Activated CD4-positive, alpha-beta T cell treated with anti-CD3 and anti-CD28 coated beads, Interleukin-2, amount 50 U/mL, for 1 hour (primary cell): Measurements from ENCODE around the gene ATG4C.
"Not testable (repeated sequence)": the region's sequence is repeated elsewhere in the genome, so short reads cannot be mapped to it uniquely, and the experiment has no call there.

ENCODE experiments used
- DNase-seq: peaks from one replicate; pipeline ENCODE4 v3.0.0-alpha.2; 2020

Gene ATG4C

DNA sequence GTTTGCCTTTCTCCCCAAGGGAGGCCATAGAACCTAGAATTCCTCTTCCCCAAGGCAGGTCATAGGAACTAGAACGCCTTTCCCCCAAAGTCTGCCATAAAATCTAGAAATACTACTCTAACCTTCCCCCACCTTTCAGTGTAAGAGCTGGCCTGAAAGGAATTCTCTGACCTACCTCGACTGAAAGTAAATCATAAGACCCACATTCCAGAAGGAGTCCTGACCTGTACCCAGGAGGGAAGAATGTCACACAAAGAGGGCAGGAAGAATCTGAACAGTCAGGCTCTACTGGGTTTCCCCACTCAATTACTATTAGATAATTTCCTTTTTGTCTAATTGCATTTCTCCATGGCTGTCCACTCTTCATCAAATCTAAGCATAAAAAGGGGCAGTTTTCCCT is 5.7 kb upstream of the ATG4C start:
- no peak for DNase-seq

DNA sequence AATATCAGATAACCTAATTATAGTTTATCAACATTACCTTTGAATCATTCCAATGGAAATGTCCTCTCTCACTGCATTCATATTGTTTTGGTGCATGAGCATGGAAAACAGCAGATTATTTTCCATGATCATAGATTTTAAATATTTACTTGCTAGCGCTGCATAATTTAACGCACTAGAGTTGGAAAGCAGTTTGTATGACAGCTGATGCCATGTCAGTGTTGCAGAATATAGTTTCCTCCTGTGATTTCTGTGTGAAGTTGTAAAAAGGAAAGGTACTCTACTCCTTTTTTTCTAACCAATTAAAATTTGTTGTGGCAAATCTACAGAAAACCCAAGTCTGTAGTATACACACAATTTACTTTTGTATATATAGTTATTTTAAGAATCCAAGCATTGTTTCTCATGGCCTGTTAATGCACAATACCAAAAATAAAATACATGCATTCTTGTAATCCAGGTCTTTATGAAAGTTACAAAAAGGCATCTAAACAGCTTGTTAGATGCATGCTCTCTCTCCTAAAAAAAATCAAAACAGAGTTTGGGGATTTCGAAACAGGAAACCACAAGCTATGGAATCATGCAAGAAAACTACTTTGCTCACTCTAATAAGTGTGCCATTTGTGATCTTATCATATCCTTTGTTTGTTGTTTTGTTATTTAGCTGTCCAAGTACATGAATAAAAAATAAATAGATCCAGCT is 1.9 kb upstream of the ATG4C start:
- DNase-seq = no peak

DNA sequence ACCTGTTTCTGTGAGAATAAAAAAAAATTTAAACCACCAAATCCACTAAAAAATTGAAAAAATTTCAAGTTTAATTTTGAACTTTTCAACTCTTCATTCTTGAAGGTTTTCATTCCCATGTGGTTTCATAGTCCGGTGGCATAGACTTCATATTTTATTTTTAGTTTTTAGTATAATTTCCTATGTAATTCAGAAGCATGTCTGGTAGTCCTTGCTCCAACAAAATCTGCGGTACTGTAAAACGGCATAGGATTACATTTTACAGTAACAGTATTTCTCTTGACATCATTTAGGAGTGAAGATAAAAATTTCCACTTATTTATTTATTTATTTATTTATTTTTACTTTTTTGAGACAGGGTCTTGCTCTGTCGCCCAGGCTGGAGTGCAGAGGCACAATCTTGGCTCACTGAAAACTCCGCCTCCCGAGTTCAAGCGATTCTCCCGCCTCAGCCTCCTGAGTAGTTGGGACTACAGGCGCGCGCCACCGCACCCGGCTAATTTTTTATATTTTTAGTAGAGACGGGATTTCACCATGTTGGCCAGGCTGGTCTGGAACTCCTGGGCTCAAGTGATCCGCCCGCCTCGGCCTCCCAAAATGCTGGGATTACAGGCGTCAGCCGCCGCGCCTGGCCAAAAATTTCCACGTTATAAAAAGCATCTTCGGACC is 1.3 kb upstream of the ATG4C start:
- DNase-seq = not testable (repeated sequence)

DNA sequence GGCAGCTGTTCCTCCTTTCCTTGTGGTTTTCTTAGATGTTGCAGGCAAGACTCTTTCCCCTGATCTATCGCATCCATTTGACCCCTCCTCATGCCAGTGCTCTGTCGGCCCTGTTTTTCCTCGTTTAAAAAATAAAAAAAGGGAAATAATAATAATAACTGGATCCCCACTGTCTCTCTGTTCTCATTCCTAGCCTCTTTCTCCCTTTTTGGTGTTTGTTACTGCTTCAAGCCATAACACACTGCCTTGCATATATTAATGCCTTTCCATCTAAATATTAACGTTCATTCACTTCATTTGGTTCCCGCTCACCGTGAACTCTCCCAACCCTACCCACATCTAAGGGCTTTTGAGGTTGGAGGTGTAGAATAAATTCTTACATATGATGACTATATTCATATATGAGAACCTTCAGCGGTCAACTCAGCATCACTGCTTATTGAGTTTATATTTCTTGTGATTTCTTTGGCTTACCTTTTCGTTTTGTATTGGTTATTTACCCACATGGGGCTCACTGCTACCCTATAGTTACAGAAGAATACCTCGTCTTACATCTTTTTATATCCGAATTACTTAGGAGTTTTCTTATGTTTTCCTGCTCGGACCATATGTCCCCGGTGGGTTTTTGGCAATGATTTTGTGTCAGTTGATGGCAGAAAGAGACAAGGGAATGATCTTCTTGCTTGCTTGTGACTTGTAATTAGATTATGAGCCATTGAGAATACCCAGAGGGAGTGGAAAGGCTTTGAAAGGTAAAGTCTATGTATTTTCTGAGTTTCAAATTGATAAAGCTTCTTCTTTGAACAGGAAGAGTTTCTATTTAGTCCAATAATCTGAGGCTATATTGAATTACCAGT is 805 bp downstream of the ATG4C start:
- DNase-seq = no peak

DNA sequence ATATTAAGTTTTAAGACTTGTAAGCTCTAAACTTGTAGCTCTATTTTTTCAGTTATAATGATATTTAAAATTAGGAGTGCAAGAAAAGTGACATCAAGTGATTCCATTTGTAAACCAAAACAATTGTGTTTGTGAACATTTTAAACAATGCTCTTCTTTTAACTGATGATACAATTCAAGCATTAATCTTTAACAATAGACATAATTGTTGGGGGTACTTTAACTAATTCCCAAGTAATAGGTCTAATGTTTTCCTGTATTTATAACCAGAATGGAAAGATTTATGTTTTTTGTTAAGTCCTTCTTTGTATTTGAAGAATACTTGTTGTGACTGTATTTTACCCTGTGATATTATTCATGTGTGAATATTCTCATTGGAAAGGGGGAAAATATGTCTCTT is 6.8 kb downstream of the ATG4C start:
- DNase-seq = no peak

DNA sequence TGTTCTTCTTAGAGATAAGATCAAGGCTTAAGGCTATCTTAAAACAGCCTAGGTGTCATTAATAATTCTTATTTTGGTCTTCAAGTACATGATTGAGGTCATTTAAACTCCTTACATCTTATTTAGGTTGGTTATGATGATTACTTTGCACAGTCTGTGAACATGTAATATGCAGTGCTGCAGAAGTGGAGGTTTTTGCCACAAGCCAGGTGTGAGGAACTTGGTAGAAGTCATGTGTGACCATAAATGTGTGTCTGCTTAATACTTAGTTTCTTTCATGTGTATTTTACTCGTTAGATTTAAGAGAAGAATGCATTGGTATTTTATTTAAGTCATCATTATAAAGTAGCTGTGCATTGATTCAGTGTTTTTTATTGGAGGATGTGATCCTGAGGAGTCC is 10.1 kb downstream of the ATG4C start:
- DNase-seq = no peak

DNA sequence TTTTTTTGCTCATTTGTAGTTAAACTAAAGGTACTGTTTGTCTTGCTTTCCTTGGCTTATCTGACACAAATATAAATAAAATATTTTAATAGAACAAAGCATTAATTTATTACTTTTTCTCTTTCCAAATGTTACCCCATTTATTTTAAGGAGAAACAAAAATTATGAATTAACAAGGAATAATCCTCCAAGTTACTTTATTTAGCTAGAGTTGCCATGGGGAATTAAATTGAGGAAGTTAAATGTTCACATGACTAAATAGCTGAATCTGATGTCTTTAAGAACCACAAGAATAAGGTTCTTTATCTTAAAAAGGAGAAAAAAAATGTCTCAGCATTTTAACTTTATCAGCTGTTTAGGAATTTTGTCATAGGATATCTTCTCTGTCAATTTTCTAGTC is 12.3 kb downstream of the ATG4C start:
- DNase-seq = no peak

DNA sequence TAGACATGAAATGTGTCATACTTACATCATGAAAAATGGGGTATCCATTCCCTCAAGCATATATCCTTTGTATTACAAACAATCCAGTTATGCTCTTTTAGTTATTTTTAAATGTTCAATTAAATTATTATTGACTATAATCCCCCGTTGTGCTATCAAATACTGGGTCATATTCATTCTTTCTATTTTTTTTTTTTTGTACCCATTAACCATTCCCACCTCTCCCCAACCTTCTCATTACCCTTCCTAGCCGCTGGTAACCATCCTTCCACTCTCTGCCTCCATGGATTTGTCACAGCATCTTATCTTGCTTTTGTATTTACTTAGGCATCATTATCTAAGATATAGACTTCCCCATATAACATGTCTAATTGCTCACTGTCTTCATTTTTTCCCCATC is 15.8 kb downstream of the ATG4C start:
- no peak for DNase-seq

DNA sequence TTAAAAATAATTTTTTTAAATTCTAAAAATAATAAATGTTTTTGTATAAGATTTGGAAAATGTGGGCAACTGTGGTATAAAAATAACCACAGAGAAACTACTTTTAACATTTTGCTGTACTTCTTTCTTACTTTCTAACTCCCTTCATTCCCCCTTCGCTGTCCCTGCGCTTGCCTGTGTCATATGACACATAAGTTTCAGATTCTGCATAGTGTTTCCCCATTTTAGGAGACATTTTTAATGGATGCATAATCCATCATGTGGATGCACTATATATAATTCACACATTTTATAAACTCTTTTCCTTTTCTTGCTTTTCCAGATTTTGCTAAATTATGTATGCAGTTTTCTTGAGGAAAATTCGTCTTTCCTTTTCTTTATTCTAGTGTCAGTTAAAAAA is 16.3 kb downstream of the ATG4C start:
- no peak for DNase-seq

DNA sequence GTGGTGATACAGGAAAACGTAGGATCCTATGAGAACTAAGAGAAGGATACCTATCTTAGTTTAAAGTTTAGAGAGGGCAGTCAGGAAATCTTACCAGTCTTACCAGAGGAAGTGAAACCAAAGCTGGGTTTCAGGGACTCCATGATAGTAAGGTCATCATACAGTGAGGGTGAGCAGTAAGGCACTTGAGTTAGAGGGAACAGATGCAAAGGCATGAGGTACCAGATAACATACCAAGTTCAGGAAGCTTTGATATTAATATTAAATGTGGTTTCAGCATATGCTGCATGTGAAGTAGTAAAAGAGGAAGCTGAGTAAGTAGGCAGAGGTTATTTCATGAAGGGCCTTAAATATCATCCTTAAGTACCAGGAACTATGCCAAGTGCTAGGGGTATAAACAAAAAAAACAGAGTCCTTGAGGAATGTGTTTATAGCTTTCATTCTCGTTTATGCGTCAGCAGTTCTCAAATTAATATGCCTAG is 16.9 kb downstream of the ATG4C start:
- no peak for DNase-seq

DNA sequence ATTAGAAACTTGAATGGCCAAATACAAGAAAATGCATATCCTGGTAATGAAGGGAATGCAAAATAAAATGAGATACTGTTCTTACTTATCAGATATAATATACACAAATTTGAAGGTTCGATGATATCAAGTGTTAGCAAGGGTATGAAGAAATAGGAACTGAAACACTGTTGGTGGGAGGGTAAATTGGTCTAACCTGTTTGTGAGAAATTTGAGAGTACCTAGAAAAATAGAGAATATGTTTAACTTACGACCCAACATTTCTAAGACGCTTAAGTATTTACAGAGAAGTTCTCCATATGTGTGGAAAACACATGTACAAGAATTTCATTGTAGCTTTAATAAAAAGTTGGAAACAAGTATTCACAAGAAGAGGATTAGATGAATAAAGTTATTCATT is 25.9 kb downstream of the ATG4C start:
- no peak for DNase-seq

DNA sequence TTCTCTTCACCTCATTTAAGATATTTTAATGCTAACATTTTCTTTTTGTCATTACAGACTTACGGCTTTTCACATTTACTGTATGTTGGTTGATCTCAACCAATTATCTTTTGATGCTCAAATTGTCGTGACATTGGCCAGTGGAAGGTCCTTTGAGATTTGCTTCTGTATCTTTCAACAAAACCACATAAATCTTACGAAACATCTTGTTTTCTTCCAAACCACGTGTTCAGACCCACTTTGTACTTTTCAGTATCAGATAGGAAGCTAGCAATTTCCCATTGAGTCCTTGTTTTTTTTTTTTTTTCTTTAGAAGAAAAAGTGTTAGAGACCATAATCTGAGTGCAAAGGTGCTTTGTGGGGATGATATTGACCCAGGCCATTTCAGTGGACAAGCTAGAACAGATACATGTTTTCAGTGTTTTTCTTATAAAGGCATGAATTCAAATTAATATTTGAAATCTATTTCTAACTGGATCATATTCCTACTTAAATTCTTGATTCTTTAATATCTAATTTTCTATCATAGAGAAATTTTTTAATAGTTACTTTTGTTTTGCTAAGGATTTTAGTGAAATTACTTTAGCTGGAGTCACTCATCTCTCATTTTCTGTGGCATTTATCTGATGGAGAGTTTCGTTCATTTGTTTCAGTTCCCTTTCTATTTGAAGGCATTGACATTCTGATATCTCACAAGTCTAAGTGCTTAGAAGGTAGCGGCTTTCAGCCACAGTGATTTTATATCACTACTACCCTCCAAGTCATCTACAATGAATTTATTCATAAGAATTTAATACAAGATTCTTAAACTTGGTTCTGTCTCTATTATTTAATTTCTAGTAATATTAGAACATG is 26.7 kb downstream of the ATG4C start:
- DNase-seq = no peak

DNA sequence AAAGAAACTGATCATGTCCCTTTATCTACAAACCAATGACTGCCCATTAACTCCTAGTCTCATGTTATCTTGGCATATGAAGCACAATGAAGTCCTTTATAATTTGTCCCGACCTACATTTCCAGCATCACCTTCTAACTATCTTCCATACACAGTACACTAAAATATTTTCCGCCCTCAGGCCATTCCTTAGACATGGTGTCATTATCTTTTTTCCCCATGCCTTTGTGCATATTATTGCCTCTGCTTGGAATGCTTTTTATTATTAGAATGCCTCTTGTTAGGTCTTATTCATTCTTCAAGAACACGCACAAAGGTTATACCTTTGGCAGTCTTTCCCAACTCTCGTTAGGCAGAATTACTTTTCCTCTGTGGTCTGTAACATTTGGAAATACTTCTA is 39.6 kb downstream of the ATG4C start:
- DNase-seq = no peak

DNA sequence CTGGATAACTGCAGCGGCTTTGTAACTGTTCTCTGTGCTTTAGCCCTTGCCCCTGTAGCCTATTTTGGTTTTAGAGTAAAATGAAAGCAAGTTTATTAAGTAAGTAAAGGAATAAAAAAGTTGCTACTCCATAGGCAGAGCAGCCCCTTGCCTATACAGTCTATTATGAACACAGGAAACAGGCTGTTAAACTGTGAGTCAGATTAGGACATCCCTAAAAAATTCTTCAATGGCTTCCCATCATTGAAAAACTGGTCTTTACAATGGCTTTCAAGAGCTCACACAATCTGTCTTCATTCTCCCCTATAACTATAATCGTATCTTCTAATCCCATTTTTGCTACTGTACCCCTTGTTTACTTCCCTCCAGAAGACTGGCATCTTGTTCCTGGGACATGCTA is 43.0 kb downstream of the ATG4C start:
- DNase-seq = no peak

DNA sequence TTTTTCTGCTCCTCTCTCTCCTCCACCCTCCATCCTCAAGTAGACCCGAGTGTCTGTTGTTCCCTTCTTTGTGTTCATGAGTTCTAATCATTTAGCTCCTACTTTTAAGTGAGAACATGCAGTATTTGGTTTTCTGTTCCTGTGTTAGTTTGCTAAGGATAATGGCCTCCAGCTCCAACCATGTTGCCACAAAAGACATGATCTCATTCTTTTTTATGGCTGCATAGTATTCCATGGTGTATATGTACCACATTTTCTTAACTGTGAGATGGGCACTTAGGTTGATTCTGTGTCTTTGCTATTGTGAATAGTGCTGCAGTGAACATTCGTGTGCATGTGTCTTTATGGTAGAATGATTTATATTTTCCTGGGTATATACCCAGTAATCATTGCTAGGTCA is 43.9 kb downstream of the ATG4C start:
- not testable (repeated sequence) for DNase-seq

DNA sequence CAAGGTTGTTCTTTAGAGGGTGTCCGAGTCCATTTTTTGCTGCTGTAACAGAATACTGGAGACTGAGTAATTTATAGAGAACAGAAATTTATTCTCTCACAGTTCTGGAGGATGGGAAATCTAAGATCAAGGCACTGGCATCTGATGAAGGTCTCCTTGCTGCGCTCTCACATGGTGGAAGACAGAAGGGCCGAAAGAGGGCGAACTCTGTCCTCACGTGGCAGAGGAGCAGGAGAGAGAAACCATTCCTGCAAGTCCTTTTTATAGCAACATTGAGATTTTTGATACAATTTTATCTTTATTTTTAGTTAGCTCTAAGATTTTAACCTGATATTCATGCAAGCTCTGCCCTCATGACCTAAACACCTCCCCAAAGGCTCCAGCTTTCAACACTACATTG is 48.3 kb downstream of the ATG4C start:
- DNase-seq = no peak

DNA sequence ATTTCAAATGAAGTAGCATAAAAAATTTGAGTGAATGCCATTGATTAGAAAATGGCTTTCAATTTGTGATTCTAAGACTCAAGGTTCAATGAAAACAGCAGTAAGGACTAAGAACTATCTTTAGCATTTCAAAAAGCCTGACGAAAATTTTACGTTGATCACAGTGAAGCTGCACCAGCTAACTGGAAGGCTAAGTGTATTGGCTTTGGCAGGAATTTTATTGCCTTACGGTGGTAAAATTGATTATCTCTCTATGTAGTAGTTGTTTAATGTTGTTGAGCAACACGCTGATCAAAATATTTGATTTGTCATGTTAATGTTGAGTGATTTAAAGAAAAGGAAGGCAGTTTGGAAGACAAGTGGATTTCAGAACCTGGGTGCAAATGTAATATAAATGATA is 49.6 kb downstream of the ATG4C start:
- no peak for DNase-seq

DNA sequence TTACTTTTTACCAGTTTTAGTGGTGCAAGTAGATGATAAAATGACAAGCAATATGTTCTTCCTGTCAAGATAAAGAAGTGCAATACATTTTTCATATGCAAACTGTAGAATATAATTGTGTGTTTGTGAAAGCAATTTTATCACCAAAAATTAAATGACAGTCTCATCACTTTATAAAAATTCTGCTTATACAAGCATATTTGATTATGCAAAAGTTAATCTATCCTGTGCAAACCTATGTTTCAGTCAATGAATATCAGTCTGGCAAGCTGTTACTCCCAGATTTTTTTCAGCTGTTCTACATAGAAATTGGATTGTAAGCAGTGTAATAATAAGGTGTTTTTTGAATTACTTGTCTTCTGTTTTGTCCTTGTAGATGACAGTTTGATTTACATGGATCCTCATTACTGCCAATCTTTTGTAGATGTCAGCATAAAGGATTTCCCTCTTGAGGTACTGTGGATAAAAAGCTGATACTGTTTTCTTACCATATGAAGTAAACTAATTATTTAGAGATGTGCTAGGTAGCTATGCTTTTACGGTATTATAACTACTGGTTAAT is 50.5 kb downstream of the ATG4C start:
- no peak for DNase-seq

DNA sequence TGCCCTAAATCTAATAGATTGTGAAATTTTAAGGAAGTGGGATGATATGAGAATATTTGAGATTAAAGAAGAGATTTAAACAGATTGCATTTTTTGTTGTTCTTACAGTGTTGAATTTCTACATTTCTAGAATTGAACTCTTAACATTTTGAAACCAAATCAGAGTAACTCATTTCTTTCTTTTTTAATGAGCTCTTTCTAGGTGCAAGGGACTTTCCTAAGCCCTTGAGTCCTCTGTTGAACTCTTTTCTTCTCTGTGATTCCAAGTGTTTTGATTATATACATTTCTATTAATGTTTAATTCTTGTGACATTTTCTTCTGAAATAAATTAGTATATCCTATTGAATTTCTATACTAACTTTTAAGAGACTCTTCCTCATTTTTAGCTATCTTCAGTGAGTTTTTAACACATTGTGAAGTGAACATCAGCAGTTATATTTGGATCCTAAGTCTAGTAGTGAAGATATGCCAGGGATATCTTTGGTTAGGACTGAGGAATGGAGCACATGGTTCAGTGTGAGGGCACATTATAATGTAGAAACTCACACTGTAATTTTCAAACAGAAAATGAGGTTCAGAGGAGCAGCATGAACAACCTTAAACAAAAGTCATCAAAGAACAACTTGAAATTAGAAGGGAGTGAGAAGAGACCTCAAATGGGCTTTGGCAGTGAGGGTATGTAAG is 53.1 kb downstream of the ATG4C start:
- no peak for DNase-seq

DNA sequence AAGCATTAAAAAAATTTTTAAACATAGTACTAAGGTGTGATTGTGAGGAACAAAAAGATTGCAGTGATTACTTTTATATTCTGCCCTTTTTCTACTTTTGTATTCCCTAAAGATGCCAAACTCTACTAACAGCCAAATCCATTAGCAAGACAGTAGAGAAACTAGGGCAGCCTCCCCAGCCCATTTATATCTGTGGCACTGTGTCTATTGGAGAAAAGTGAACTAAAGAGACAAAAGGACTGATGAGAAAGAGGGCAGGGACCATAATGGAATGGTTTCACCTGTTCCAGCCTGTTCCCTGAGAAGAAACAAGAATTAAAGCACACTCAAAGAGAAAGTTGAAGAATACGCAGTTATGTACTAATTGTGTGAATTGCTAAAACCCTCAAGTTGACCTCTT is 56.6 kb downstream of the ATG4C start:
- no peak for DNase-seq

DNA sequence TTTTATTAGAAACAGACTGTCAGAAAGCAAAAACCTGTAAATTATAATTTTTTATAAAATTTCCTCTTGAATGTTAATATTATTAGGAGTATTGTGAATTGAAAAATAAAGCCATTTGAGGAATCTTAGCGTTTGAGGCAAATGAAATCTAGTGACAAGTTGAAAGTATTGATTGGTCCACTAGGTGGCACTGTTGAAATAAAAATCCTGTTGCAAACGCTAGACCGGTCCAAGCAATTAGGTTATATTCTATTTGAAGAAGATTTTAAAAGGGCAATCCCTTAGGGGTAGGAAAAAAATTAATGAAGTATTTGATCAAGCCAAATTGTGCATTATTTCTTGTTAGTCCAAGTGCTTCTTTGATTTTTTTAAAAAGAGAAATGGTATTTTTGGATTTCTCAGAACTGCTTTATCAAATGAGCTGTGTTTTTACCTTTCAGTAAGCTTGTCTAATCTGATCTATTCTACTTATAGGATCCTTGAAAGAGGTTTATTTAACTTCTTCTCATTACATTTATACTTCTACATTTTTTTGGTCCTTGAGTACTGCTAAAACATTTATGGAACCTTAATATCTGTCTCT is 57.7 kb downstream of the ATG4C start:
- no peak for DNase-seq

DNA sequence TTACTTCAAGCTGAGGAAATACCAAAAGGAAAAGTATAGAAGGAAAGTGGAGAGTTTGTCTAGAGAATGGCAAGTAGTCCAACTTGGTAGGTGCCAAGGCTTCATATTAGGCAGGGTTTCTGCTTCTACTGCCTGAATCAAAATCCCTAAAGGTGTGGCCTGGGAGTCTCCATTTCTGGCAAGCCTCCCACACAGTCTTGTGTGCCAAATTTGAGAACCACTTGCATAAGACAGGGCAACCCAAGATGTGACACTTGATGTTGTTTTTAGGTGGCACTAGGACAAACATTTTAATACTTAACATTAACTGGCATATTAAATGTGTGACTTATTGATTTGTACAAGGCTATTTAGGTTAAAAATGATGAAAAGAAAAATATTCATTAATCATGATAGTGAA is 60.1 kb downstream of the ATG4C start:
- no peak for DNase-seq
